WERI-Rb-1 (cell line): ENCODE data around the gene MSX1.

ENCODE experiments used
- DNase-seq: peaks from one replicate; pipeline ENCODE4 v3.0.0-alpha.2; 2020
- H3K27ac ChIP-seq: fragments of 250-450 bp; sonication (Bioruptor Pico); 2 replicates; pipeline ENCODE4 v1.5.1; 2020; ENCODE audit warnings: mild to moderate bottlenecking, moderate library complexity
- H3K27me3 ChIP-seq: fragments of 250-450 bp; sonication (Bioruptor Pico); 2 replicates; pipeline ENCODE4 v1.5.1; 2021; ENCODE audit warnings: mild to moderate bottlenecking, low read depth, moderate library complexity; ENCODE audit not compliant: insufficient read depth, severe bottlenecking
- H3K36me3 ChIP-seq: fragments of 250-450 bp; sonication (Bioruptor Pico); 2 replicates; pipeline ENCODE4 v1.5.1; 2020; ENCODE audit warnings: mild to moderate bottlenecking, moderate library complexity
- H3K4me3 ChIP-seq: 2 replicates; pipeline ENCODE4 v1.5.1; 2011; ENCODE audit warnings: low read depth, mild to moderate bottlenecking, control low read depth, low read length
- H3K9me3 ChIP-seq: fragments of 250-450 bp; sonication (Bioruptor Pico); 2 replicates; pipeline ENCODE4 v1.5.1; 2021; ENCODE audit warnings: mild to moderate bottlenecking, moderate library complexity; ENCODE audit not compliant: severe bottlenecking
- CTCF ChIP-seq: IDR thresholded peaks from 2 replicates; pipeline ENCODE4 v1.5.1; 2011; ENCODE audit warnings: low read depth, mild to moderate bottlenecking, control low read depth, inconsistent platforms, low read length

MSX1 gene

DNA sequence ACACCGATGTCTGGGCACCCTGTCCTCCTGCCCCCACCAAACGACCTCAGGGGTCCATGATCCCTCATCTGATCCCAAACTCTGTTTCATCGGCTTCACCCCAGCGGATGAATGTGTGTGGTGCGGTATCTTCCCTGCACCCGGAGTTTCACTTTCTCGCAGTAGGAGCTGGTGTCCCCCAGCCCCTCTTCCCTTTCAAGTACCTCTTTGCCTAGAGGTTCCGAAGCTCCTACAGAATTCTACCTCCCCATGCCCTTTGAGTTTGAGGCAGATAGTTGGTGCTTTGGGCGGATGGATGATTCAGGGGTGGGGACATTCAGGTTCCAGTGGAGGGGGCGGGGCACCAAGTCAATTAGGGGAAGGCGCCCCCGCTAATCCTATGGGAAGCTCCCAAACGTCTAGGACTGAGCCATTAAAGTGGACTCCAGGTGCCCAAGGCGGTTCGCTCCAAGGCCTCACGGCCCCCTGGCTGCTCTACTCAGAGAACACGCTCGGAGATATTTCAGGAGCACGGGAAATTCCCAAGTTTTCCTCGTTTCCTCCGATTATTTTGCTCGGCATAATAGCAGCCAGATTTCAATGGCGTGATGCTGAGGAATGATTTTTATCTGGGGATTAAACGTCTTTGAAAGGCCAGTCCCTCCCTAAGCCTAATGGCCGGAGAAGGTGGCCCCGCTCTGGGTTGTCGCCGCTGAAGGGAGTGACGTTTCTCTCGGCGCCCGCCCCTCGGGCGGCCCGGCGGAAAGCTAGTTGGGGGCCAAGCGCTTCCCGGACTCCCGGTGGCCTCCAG is 1.3 kb downstream of the MSX1 start:
- DNase-seq = no peak
- H3K4me3 ChIP-seq = peak overlapping the region; percentile 57
- TF ChIP-seq CTCF = no peak
- no peaks in the 10 kb centered on the region for H3K9me3 ChIP-seq
- peaks cover 5% of the 10 kb centered on the region for H3K36me3 ChIP-seq
- H3K27ac ChIP-seq = no peak overlapping the region
- peaks cover 68% of the 10 kb centered on the region for H3K27me3 ChIP-seq

GRCh38 chr4:4861390-4862018 is 2.0 kb downstream of the MSX1 start:
- H3K9me3 ChIP-seq = no peaks in the 10 kb centered on the region
- H3K36me3 ChIP-seq = peaks cover 5% of the 10 kb centered on the region
- peak overlapping the region; percentile 57 for H3K4me3 ChIP-seq
- DNase-seq = no peak
- no peak overlapping the region for H3K27ac ChIP-seq
- H3K27me3 ChIP-seq = peaks cover 67% of the 10 kb centered on the region
- TF ChIP-seq CTCF = no peak

DNA sequence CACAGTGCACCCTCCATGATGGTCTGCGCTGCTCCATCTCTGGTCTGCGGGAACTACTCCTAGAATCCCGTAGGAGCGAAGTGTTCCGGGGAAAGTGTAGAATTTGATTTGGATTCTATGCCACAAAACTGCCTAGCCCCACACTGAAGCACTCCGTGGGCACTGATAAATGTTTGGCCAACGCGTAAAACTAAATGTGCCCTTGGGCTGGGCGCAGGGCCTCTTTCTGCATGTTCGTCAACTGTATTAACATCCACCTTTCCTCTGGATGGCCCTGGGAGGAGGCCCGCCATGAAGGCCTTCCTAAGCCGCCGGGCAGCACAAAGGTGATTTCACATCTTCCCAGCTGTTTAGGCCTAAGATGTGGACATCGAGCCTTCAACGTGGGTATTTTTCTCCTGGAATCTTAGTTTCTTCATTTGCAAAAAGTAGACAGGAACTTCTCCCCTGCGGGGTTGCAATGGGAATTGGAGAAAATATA is 2.6 kb downstream of the MSX1 start:
- Histone ChIP-seq H3K27me3 (peaks cover 69% of the 10 kb centered on the region), H3K4me3 (no peak overlapping the region), H3K36me3 (peaks cover 5% of the 10 kb centered on the region), H3K27ac (no peak overlapping the region), H3K9me3 (no peaks in the 10 kb centered on the region)
- no peak for DNase-seq
- TF ChIP-seq CTCF = no peak

- no peak for TF ChIP-seq CTCF
- Histone ChIP-seq H3K27me3 (peaks cover 69% of the 10 kb centered on the region), H3K36me3 (peaks cover 5% of the 10 kb centered on the region), H3K9me3 (no peaks in the 10 kb centered on the region), H3K27ac (no peak overlapping the region), H3K4me3 (no peak overlapping the region)
- no peak for DNase-seq
Observed at GRCh38 chr4:4862665-4863482, 3.4 kb downstream of the MSX1 start.

DNA sequence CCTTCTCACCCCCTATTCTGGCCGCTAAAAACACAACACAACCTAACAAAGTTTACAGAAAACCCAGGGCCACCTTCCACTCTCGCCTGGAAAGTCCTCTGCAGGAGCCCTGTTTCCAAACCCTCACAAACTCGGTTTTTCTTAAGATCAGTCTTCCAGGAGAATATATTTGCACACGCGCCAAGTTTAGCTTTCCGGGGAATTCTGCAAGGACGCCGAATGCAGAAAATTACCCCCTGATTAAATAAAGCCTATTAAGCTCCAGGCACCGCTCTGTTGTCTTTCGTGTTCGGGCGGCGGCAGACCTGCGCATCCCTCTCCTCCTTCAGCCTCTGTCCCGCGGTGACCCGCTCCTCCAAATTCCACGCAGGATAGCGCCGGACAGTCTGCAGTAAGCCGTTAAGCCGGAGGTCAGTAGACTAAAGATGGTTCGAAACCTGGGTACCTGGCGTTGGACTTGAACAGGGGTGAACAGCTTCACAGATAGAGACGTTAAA is 5.0 kb downstream of the MSX1 start:
- H3K4me3 ChIP-seq = peak overlapping the region; percentile 55
- no peaks in the 10 kb centered on the region for H3K9me3 ChIP-seq
- no peak for DNase-seq
- peaks cover 83% of the 10 kb centered on the region for H3K27me3 ChIP-seq
- peaks cover 5% of the 10 kb centered on the region for H3K36me3 ChIP-seq
- TF ChIP-seq CTCF = no peak
- H3K27ac ChIP-seq = no peak overlapping the region
